Activated CD8-positive, alpha-beta T cell treated with anti-CD3 and anti-CD28 coated beads for 36 hours (primary cell): ENCODE data around the gene MKKS. TPM values are rescaled to one million over a fixed set of nuclear protein-coding genes. Genes with fewer than 3 reads are reported as not detected.

Experiments
- ATAC-seq: fragments of 200-7000 bp; cut with Tn5 transposase; one replicate; pipeline ENCODE4 v1.10.0; 2021; ENCODE audit warnings: mild to moderate bottlenecking, moderate library complexity
- CTCF ChIA-PET: fragments of 350-600 bp; sonication (Branson Sonifier 250); formaldehyde crosslinking; loops from one replicate; lab custom pipeline; 2021; ENCODE audit warnings: antibody characterized with exemption; lab: Charles Lee
- POLR2A ChIA-PET: fragments of 350-600 bp; sonication (Branson Sonifier 250); formaldehyde crosslinking; loops from one replicate; lab custom pipeline; 2021; ENCODE audit warnings: antibody characterized with exemption; lab: Charles Lee
- DNase-seq: peaks from one replicate; pipeline ENCODE4 v3.0.0-alpha.2; 2020
- H3K27ac Mint-ChIP-seq: one replicate; pipeline ENCODE4 v1.8.0; 2021; ENCODE audit warnings: mild to moderate bottlenecking, mixed read lengths
- H3K27me3 Mint-ChIP-seq: one replicate; pipeline ENCODE4 v1.8.0; 2021; ENCODE audit warnings: mixed read lengths
- H3K36me3 Mint-ChIP-seq: one replicate; pipeline ENCODE4 v1.8.0; 2021; ENCODE audit warnings: low read depth, mixed read lengths
- H3K4me1 Mint-ChIP-seq: one replicate; pipeline ENCODE4 v1.8.0; 2021; ENCODE audit warnings: low read depth, mixed read lengths
- H3K4me3 Mint-ChIP-seq: one replicate; pipeline ENCODE4 v1.8.0; 2021; ENCODE audit warnings: mild to moderate bottlenecking, moderate library complexity, mixed read lengths
- H3K9me3 Mint-ChIP-seq: one replicate; pipeline ENCODE4 v1.8.0; 2021; ENCODE audit warnings: mixed read lengths
- CTCF ChIP-seq: fragments of 200-600 bp; IDR thresholded peaks from one replicate; pipeline ENCODE4 v1.8.0; 2022; ENCODE audit warnings: antibody characterized with exemption, mild to moderate bottlenecking
- intact Hi-C: fragments of 100-400 bp; cut with micrococcal nuclease; formaldehyde crosslinking; loops from one replicate; pipeline ENCODE4 v1.10.0; 2022
- total RNA-seq, 2 experiments: library from RNA; stranded (reverse); gene quantifications; one replicate each; pipeline ENCODE4 v1.2.3, GENCODE V29; 2021

MKKS gene
- total RNA-seq, 2 experiments from 2014 or later = 6.9 TPM

- peaks cover 4% of the 10 kb centered on the region for H3K4me1 Mint-ChIP-seq
- no peak overlapping the region for H3K4me3 Mint-ChIP-seq
- H3K27me3 Mint-ChIP-seq = no peaks in the 10 kb centered on the region
- H3K27ac Mint-ChIP-seq = no peak overlapping the region
- DNase-seq (no peak), ATAC-seq (no peak)
- intact Hi-C loops = no loop called here
- ChIA-PET CTCF (interaction anchor here (2.0 kb wide), 1 partner anchor 14 kb away, joined by 11 read pairs; no protein-coding TSS in a partner anchor), POLR2A (no interaction called here)
- peaks cover 17% of the 10 kb centered on the region for H3K36me3 Mint-ChIP-seq
- peak; percentile 23 for TF ChIP-seq CTCF
- H3K9me3 Mint-ChIP-seq = no peaks in the 10 kb centered on the region
Measured at GRCh38 chr20:10412591-10413408, 21.2 kb downstream of the MKKS start.

- CTCF ChIA-PET = interaction anchor here (2.8 kb wide), 1 partner anchor 15 kb away, joined by 9 read pairs; no protein-coding TSS in a partner anchor
- no peak for ATAC-seq
- H3K9me3 Mint-ChIP-seq = no peaks in the 10 kb centered on the region
Measured at GRCh38 chr20:10411673-10412072, 22.3 kb downstream of the MKKS start.

GRCh38 chr20:10408108-10408813, 25.8 kb downstream of the MKKS start:
- DNase-seq (no peak), ATAC-seq (no peak)
- Mint-ChIP-seq H3K36me3 (peaks cover 7% of the 10 kb centered on the region), H3K4me3 (no peak overlapping the region), H3K4me1 (peaks cover 3% of the 10 kb centered on the region), H3K27ac (no peak overlapping the region), H3K9me3 (no peaks in the 10 kb centered on the region), H3K27me3 (no peaks in the 10 kb centered on the region)
- intact Hi-C loops = no loop called here
- ChIA-PET CTCF (interaction anchor here (1.7 kb wide), 1 partner anchor 19 kb away, joined by 7 read pairs; no protein-coding TSS in a partner anchor), POLR2A (no interaction called here)
- no peak for TF ChIP-seq CTCF

More at GRCh38 chr20:10411673-10412072, 22.3 kb downstream of the MKKS start:
- TF ChIP-seq CTCF = no peak
- POLR2A ChIA-PET = no interaction called here
- Mint-ChIP-seq H3K36me3 (peaks cover 14% of the 10 kb centered on the region), H3K27me3 (no peaks in the 10 kb centered on the region), H3K4me1 (peaks cover 4% of the 10 kb centered on the region), H3K27ac (no peak overlapping the region), H3K4me3 (no peak overlapping the region)
- DNase-seq = no peak
- intact Hi-C loops = no loop called here

GRCh38 chr20:10404959-10405530, 29.0 kb downstream of the MKKS start:
- ATAC-seq (no peak), DNase-seq (no peak)
- H3K9me3 Mint-ChIP-seq = no peaks in the 10 kb centered on the region
- no peaks in the 10 kb centered on the region for H3K27me3 Mint-ChIP-seq
- peaks cover 5% of the 10 kb centered on the region for H3K4me1 Mint-ChIP-seq
- CTCF ChIA-PET = no interaction called here
- H3K4me3 Mint-ChIP-seq = no peak overlapping the region
- no peak overlapping the region for H3K27ac Mint-ChIP-seq
- POLR2A ChIA-PET = no interaction called here
- H3K36me3 Mint-ChIP-seq = peaks cover 2% of the 10 kb centered on the region
- no peak for TF ChIP-seq CTCF
- intact Hi-C loops = no loop called here
